Stimulated activated CD4-positive, alpha-beta T cell treated with anti-CD3 and anti-CD28 coated beads, Interleukin-12 subunit alpha, Interleukin-12 subunit beta, amount 100 ng/mL, for 48 hours (primary cell): ENCODE data around the gene NCAPD2.

Experiments
- DNase-seq, 3 donors: peaks; one replicate each; pipeline ENCODE4 v3.0.0-alpha.2; 2020; ENCODE audit warnings: low read depth in 2 of 3, low spot score in 1 of 3

NCAPD2 gene

GRCh38 chr12:6563448-6564050 is 69.6 kb downstream of the NCAPD2 start:
- DNase-seq: peak in 2 of 3 donors; percentile 62 to 73

GRCh38 chr12:6567112-6567670 is 73.3 kb downstream of the NCAPD2 start:
- no peak for DNase-seq

GRCh38 chr12:6569312-6569711 is 75.4 kb downstream of the NCAPD2 start:
- DNase-seq: no peak

GRCh38 chr12:6569786-6570185 is 75.9 kb downstream of the NCAPD2 start:
- no peak for DNase-seq

GRCh38 chr12:6570264-6570887 is 76.5 kb downstream of the NCAPD2 start:
- DNase-seq: peak in 2 of 3 donors; percentile 26 to 36

GRCh38 chr12:6573001-6573400 is 79.1 kb downstream of the NCAPD2 start:
- DNase-seq: no peak

GRCh38 chr12:6574576-6575295 is 80.8 kb downstream of the NCAPD2 start:
- no peak for DNase-seq

- no peak for DNase-seq
These were observed 81.7 kb downstream of the NCAPD2 start for GRCh38 chr12:6575648-6576047.
